WTC11 (cell line): ENCODE measurements around the gene ITCH. TPM values are rescaled to one million over a fixed set of nuclear protein-coding genes. Genes with fewer than 3 reads are reported as not detected.
A peak's percentile ranks its signal among the peaks of the same experiment; 100 is the strongest.

ENCODE experiments used
- ATAC-seq: fragments of 200-7000 bp; cut with Tn5 transposase; 2 replicates; pipeline ENCODE4 v1.10.0; 2021; ENCODE audit warnings: mild to moderate bottlenecking, moderate library complexity
- CTCF ChIA-PET: fragments of 300-600 bp; sonication (Branson Sonifier 250); formaldehyde crosslinking; loops from one replicate; lab custom pipeline; 2021; ENCODE audit warnings: antibody characterized with exemption; lab: Charles Lee
- POLR2A ChIA-PET: fragments of 350-600 bp; sonication (Branson Sonifier 250); formaldehyde crosslinking; loops from one replicate; lab custom pipeline; 2021; ENCODE audit warnings: antibody characterized with exemption; lab: Charles Lee
- DNase-seq: peaks from one replicate; pipeline ENCODE4 v3.0.0; 2021; ENCODE audit warnings: low spot score
- H3K27ac Mint-ChIP-seq: 2 replicates; pipeline ENCODE4 v1.8.0; 2021; ENCODE audit warnings: mixed read lengths
- H3K27me3 Mint-ChIP-seq: 2 replicates; pipeline ENCODE4 v1.8.0; 2021; ENCODE audit warnings: low read depth, mild to moderate bottlenecking, moderate library complexity, mixed read lengths
- H3K36me3 Mint-ChIP-seq: 2 replicates; pipeline ENCODE4 v1.8.0; 2021; ENCODE audit warnings: mixed read lengths
- H3K4me1 Mint-ChIP-seq: 2 replicates; pipeline ENCODE4 v1.8.0; 2022; ENCODE audit warnings: mixed read lengths
- H3K4me3 Mint-ChIP-seq: 2 replicates; pipeline ENCODE4 v1.8.0; 2021; ENCODE audit warnings: mild to moderate bottlenecking, moderate library complexity, mixed read lengths
- H3K9me3 Mint-ChIP-seq: 2 replicates; pipeline ENCODE4 v1.8.0; 2021; ENCODE audit warnings: mixed read lengths
- CREB1 ChIP-seq: sonication (generic); formaldehyde crosslinking; IDR thresholded peaks from 2 replicates; pipeline ENCODE4 v1.8.0; 2023; ENCODE audit warnings: mild to moderate bottlenecking, missing genetic modification reagents
- CREM ChIP-seq: sonication (generic); formaldehyde crosslinking; IDR thresholded peaks from 2 replicates; pipeline ENCODE4 v1.8.1; 2022; ENCODE audit warnings: mild to moderate bottlenecking, missing genetic modification reagents, moderate library complexity
- CTCF ChIP-seq: fragments of 200-600 bp; IDR thresholded peaks from 2 replicates; pipeline ENCODE4 v1.8.0; 2022; ENCODE audit warnings: antibody characterized with exemption
- E2F4 ChIP-seq: sonication (generic); formaldehyde crosslinking; IDR thresholded peaks from 2 replicates; pipeline ENCODE4 v1.8.1; 2022; ENCODE audit warnings: low read depth, mild to moderate bottlenecking, moderate library complexity, missing genetic modification reagents, borderline replicate concordance
- ESRRA ChIP-seq: sonication (generic); formaldehyde crosslinking; IDR thresholded peaks from 2 replicates; pipeline ENCODE4 v1.8.1; 2022; ENCODE audit warnings: mild to moderate bottlenecking, missing genetic modification reagents, borderline replicate concordance
- ETV6 ChIP-seq: sonication (generic); formaldehyde crosslinking; IDR thresholded peaks from 2 replicates; pipeline ENCODE4 v1.8.1; 2022; ENCODE audit warnings: mild to moderate bottlenecking, missing genetic modification reagents
- FOXK1 ChIP-seq: sonication (generic); formaldehyde crosslinking; IDR thresholded peaks from 2 replicates; pipeline ENCODE4 v1.8.0; 2022; ENCODE audit warnings: mild to moderate bottlenecking, moderate library complexity, missing genetic modification reagents
- FOXP4 ChIP-seq: sonication (generic); formaldehyde crosslinking; IDR thresholded peaks from 2 replicates; pipeline ENCODE4 v1.8.0; 2022; ENCODE audit warnings: mild to moderate bottlenecking, missing genetic modification reagents
- GABPB1 ChIP-seq: sonication (generic); formaldehyde crosslinking; IDR thresholded peaks from 2 replicates; pipeline ENCODE4 v1.8.1; 2023; ENCODE audit warnings: mild to moderate bottlenecking, missing genetic modification reagents
- GRHL2 ChIP-seq: fragments of 250-450 bp; sonication (Bioruptor Pico); IDR thresholded peaks from 2 replicates; pipeline ENCODE4 v1.8.0; 2022; ENCODE audit warnings: mild to moderate bottlenecking, moderate library complexity; ENCODE audit not compliant: insufficient replicate concordance, severe bottlenecking
- HMGA2 ChIP-seq: fragments of 250-450 bp; sonication (Bioruptor Pico); IDR thresholded peaks from 2 replicates; pipeline ENCODE4 v1.4.0; 2021; ENCODE audit warnings: mild to moderate bottlenecking, moderate library complexity
- IRF2 ChIP-seq: sonication (generic); formaldehyde crosslinking; IDR thresholded peaks from 2 replicates; pipeline ENCODE4 v1.8.0; 2022; ENCODE audit warnings: low read depth, missing genetic modification reagents, borderline replicate concordance
- KAT7 ChIP-seq: sonication (generic); formaldehyde crosslinking; IDR thresholded peaks from 2 replicates; pipeline ENCODE4 v1.8.1; 2023; ENCODE audit warnings: missing genetic modification reagents, mild to moderate bottlenecking, borderline replicate concordance
- MAX ChIP-seq: sonication (generic); formaldehyde crosslinking; IDR thresholded peaks from 2 replicates; pipeline ENCODE4 v1.8.0; 2022; ENCODE audit warnings: mild to moderate bottlenecking, missing genetic modification reagents
- NR2C2 ChIP-seq: sonication (generic); formaldehyde crosslinking; IDR thresholded peaks from 2 replicates; pipeline ENCODE4 v1.8.0; 2022; ENCODE audit warnings: mild to moderate bottlenecking, missing genetic modification reagents
- PREB ChIP-seq: sonication (generic); formaldehyde crosslinking; IDR thresholded peaks from 2 replicates; pipeline ENCODE4 v1.8.1; 2022; ENCODE audit warnings: mild to moderate bottlenecking, missing genetic modification reagents, moderate library complexity, borderline replicate concordance
- SMAD4 ChIP-seq: sonication (generic); formaldehyde crosslinking; IDR thresholded peaks from 2 replicates; pipeline ENCODE4 v1.8.0; 2022; ENCODE audit warnings: mild to moderate bottlenecking, missing genetic modification reagents
- TEAD1 ChIP-seq: sonication (generic); formaldehyde crosslinking; IDR thresholded peaks from 2 replicates; pipeline ENCODE4 v1.8.0; 2022; ENCODE audit warnings: mild to moderate bottlenecking, missing genetic modification reagents
- USF2 ChIP-seq: sonication (generic); formaldehyde crosslinking; IDR thresholded peaks from 2 replicates; pipeline ENCODE4 v1.8.1; 2023; ENCODE audit warnings: mild to moderate bottlenecking, missing genetic modification reagents, moderate library complexity
- ZSCAN18 ChIP-seq: fragments of 250-450 bp; sonication (Bioruptor Pico); IDR thresholded peaks from 2 replicates; pipeline ENCODE4 v2.1.2; 2022; ENCODE audit warnings: mild to moderate bottlenecking, moderate library complexity
- total RNA-seq: library from RNA; stranded (reverse); gene quantifications from 3 replicates; pipeline ENCODE4 v1.2.3, GENCODE V29; 2021

ITCH gene
- total RNA-seq, 1 experiment from 2014 or later = 35.8 TPM

GRCh38 chr20:34522969-34523871 lies 160.1 kb downstream of the ITCH start:
- no peak for TF ChIP-seq ZSCAN18
- no peak for TF ChIP-seq IRF2 (CRISPR knock-in tag)
- TF ChIP-seq HMGA2 (CRISPR knock-in tag) = no peak
- no peak for TF ChIP-seq ESRRA (CRISPR knock-in tag)
- TF ChIP-seq KAT7 (CRISPR knock-in tag) = no peak
- no peak for TF ChIP-seq GRHL2
- no peak for TF ChIP-seq USF2
- no peak for TF ChIP-seq GABPB1
- peak; percentile 41; the same call in 1 of the 2 replicates for TF ChIP-seq CTCF
- DNase-seq (peak; percentile 83), ATAC-seq (peak; percentile 97)
- H3K27me3 Mint-ChIP-seq = no peaks in the 10 kb centered on the region
- H3K4me1 Mint-ChIP-seq = peaks cover 12% of the 10 kb centered on the region
- peaks cover 21% of the 10 kb centered on the region for H3K36me3 Mint-ChIP-seq
- ChIA-PET POLR2A (interaction anchor here (0.9 kb wide), 1 partner anchor 160 kb away, joined by 3 read pairs; no protein-coding TSS in a partner anchor), CTCF (interaction anchor here (0.5 to 4.0 kb wide), 58 partner anchors 9 to 557 kb away, joined by 3 to 104 read pairs (median 3); partner anchors contain the start of genes ASIP and ITCH)
- no peaks in the 10 kb centered on the region for H3K9me3 Mint-ChIP-seq
- no peak overlapping the region for H3K4me3 Mint-ChIP-seq
- peak overlapping the region; percentile 84 for H3K27ac Mint-ChIP-seq

- DNase-seq = no peak
- H3K27me3 Mint-ChIP-seq = no peaks in the 10 kb centered on the region
- no peak overlapping the region for H3K4me3 Mint-ChIP-seq
- H3K9me3 Mint-ChIP-seq = no peaks in the 10 kb centered on the region
- ChIA-PET CTCF (interaction anchor here (1.4 to 4.0 kb wide), 3 partner anchors 8 to 212 kb away, joined by 4 to 104 read pairs (median 7); partner anchors contain the start of gene DYNLRB1), POLR2A (no interaction called here)
- H3K36me3 Mint-ChIP-seq = peaks cover 32% of the 10 kb centered on the region
- peaks cover 9% of the 10 kb centered on the region for H3K4me1 Mint-ChIP-seq
- no peak for ATAC-seq
- TF ChIP-seq FOXK1 (no peak), CREM (CRISPR knock-in tag) (no peak), TEAD1 (CRISPR knock-in tag) (no peak), NR2C2 (CRISPR knock-in tag) (no peak), GABPB1 (no peak), E2F4 (CRISPR knock-in tag) (no peak), MAX (CRISPR knock-in tag) (no peak), USF2 (no peak), ETV6 (CRISPR knock-in tag) (no peak), PREB (CRISPR knock-in tag) (no peak), SMAD4 (no peak), FOXP4 (CRISPR knock-in tag) (no peak), CREB1 (CRISPR knock-in tag) (no peak)
- no peak overlapping the region for H3K27ac Mint-ChIP-seq
Measured at GRCh38 chr20:34524426-34524825, 161.4 kb downstream of the ITCH start.
